DND-41 (cell line): Measurements from ENCODE around the gene ARRB1.

Experiments
- CTCF ChIP-seq: IDR thresholded peaks from 2 replicates; pipeline ENCODE4 v1.5.1; 2012; ENCODE audit warnings: borderline replicate concordance, low read length, moderate library complexity, mild to moderate bottlenecking; ENCODE audit not compliant: poor library complexity, severe bottlenecking; ENCODE audit errors: extremely low read depth
- EZH2 ChIP-seq: IDR thresholded peaks from 3 replicates; pipeline ENCODE4 v1.6.1; 2012; ENCODE audit warnings: borderline replicate concordance, low read depth, mild to moderate bottlenecking, moderate library complexity, low read length, inconsistent platforms; ENCODE audit not compliant: severe bottlenecking

- TF ChIP-seq CTCF (no peak), EZH2 (no peak)
Observed at GRCh38 chr11:75283391-75283931, 68.0 kb downstream of the ARRB1 start.
